Measurements from ENCODE around the gene ELF1. TPM values are rescaled to one million over a fixed set of nuclear protein-coding genes. Genes with fewer than 3 reads are reported as not detected.

The ELF1 gene
- total RNA-seq, 1 donor from 2014 or later, result 19.2 TPM

DNA sequence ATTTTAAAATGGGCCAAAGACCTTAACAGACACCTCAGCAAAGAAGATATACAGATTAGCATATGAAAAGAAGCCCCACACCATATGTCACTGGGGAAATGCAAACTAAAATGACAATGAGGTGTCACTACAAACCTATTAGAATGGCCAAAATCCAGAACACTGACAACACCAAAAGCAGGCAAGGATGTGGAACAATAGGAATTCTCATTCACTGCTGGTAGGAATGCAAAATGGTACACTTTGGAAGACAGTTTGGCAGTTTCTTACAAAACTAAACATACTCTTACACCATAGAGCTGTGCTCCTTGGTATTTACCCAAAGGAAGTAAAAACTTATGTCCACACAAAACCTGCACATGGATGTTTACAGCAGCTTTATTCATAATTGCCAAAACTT, 23.1 kb downstream of the ELF1 start:
- no peak for DNase-seq (ENCODE audit: low read depth, low spot score)
- Mint-ChIP-seq H3K9me3 (no peaks in the 10 kb centered on the region), H3K27ac (ENCODE audit: unreplicated experiment) (no peak overlapping the region), H3K4me1 (peaks cover 5% of the 10 kb centered on the region), H3K36me3 (ENCODE audit: low read depth) (no peaks in the 10 kb centered on the region), H3K27me3 (ENCODE audit: low read depth) (no peaks in the 10 kb centered on the region), H3K4me3 (no peak overlapping the region)
- TF ChIP-seq, protein P1, sequence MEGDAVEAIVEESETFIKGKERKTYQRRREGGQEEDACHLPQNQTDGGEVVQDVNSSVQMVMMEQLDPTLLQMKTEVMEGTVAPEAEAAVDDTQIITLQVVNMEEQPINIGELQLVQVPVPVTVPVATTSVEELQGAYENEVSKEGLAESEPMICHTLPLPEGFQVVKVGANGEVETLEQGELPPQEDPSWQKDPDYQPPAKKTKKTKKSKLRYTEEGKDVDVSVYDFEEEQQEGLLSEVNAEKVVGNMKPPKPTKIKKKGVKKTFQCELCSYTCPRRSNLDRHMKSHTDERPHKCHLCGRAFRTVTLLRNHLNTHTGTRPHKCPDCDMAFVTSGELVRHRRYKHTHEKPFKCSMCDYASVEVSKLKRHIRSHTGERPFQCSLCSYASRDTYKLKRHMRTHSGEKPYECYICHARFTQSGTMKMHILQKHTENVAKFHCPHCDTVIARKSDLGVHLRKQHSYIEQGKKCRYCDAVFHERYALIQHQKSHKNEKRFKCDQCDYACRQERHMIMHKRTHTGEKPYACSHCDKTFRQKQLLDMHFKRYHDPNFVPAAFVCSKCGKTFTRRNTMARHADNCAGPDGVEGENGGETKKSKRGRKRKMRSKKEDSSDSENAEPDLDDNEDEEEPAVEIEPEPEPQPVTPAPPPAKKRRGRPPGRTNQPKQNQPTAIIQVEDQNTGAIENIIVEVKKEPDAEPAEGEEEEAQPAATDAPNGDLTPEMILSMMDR (conservative IDR thresholded peaks at IDR 0.05), result no peak

DNA sequence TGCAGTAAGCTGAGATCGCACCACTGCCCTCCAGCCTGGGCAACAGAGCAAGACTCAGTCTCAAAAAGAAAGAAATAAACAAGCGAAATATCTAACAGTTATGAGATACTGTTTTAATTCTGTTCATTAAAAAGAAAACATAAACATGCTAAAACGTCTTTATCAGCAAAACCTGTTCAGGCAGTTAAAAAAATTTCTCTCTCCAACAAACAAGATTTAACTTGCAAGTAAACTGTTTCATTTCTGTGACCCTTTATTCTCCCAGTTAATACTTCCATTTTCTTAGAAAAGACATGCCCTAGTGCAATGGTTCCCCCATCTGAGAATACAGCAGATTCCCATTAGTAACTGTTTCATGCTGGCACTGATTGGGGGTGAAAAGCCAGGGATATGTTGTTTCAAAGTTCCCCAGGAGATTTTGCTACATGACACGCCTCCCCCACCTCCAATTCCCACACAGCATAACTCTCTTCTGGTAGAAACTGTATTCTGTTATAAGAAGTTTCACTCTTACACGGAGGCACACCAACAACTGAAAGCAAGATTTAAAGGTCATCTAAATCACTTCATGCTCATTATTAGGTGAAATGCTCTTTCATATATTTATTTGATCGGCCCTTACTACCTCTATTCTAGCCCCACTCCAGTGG, 24.4 kb downstream of the ELF1 start:
- H3K27ac Mint-ChIP-seq (ENCODE audit: unreplicated experiment), result peak overlapping the region; percentile 35
- no peaks in the 10 kb centered on the region for H3K36me3 Mint-ChIP-seq (ENCODE audit: low read depth)
- no peak overlapping the region for H3K4me3 Mint-ChIP-seq
- DNase-seq (ENCODE audit: low read depth, low spot score), result no peak
- no peaks in the 10 kb centered on the region for H3K27me3 Mint-ChIP-seq (ENCODE audit: low read depth)
- H3K4me1 Mint-ChIP-seq, result peaks cover 5% of the 10 kb centered on the region
- TF ChIP-seq, protein P1 (conservative IDR thresholded peaks at IDR 0.05), result no peak
- H3K9me3 Mint-ChIP-seq, result no peaks in the 10 kb centered on the region

DNA sequence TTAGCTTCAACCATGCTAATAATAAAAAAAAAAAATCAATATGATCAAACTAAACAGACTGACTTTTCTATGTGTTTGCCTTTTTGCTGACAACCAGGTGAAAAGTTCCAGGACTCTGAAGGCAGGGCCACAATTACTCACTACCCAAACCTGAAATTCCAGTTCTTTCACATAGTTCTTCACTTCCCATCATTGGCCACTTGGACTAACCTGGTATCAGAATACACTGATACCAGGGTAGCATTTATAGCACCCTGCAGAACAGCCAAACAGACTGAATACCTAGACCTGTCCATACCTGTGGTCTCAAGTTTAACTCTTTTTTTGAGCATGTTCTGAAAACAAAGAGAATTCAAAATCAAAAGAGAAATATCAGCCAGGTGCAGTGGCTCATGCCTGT, 25.1 kb downstream of the ELF1 start:
- DNase-seq (ENCODE audit: low read depth, low spot score), result no peak
- TF ChIP-seq, protein P1 (conservative IDR thresholded peaks at IDR 0.05), result peak; percentile 35
- Mint-ChIP-seq H3K4me1 (peaks cover 5% of the 10 kb centered on the region), H3K27me3 (ENCODE audit: low read depth) (no peaks in the 10 kb centered on the region), H3K4me3 (no peak overlapping the region), H3K27ac (ENCODE audit: unreplicated experiment) (no peak overlapping the region), H3K36me3 (ENCODE audit: low read depth) (no peaks in the 10 kb centered on the region), H3K9me3 (no peaks in the 10 kb centered on the region)

DNA sequence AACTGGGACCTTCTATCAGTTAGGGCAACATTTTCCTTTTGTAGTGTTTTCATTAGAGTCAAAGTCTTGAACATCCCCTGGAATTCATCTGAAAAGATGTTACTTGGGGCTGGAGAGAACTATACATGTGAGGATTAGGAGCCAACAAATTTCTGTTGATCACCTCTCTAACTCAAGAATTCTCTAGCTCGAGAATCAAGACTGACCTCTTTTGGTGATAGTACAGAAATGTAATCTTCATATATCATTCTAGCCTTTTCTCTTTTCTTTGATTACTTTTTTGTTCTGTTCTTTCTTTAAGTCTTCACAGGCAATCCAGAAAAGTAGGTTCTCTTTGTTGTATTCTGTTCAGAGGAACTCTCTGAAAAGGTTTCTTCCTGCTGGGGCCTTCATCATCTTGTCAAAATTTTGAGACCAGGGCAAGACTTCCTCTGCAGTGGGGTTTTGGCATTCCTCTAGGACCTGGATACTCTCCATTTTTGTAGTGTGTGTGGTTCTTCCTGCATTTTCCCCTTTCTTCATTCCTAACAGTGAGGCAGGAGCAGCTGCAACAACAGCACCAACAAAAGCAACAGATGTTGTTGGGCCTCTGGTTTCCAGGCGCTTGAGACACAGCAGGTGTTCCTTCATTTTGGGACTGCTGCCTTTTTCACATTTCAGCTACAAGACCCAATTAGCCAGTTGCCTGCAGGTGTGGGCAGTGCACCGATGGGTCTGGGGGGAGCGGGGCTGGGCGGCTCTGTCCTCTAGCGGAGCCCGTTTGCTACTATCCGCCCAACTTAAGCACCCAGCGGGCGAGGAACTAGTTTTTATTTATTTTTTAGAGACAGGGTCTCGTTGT, 26.2 kb downstream of the ELF1 start:
- Mint-ChIP-seq H3K9me3 (no peaks in the 10 kb centered on the region), H3K4me1 (peaks cover 5% of the 10 kb centered on the region), H3K27me3 (ENCODE audit: low read depth) (no peaks in the 10 kb centered on the region), H3K36me3 (ENCODE audit: low read depth) (no peaks in the 10 kb centered on the region), H3K27ac (ENCODE audit: unreplicated experiment) (peak overlapping the region; percentile 15), H3K4me3 (no peak overlapping the region)
- no peak for DNase-seq (ENCODE audit: low read depth, low spot score)
- TF ChIP-seq, protein P1 (conservative IDR thresholded peaks at IDR 0.05), result no peak

DNA sequence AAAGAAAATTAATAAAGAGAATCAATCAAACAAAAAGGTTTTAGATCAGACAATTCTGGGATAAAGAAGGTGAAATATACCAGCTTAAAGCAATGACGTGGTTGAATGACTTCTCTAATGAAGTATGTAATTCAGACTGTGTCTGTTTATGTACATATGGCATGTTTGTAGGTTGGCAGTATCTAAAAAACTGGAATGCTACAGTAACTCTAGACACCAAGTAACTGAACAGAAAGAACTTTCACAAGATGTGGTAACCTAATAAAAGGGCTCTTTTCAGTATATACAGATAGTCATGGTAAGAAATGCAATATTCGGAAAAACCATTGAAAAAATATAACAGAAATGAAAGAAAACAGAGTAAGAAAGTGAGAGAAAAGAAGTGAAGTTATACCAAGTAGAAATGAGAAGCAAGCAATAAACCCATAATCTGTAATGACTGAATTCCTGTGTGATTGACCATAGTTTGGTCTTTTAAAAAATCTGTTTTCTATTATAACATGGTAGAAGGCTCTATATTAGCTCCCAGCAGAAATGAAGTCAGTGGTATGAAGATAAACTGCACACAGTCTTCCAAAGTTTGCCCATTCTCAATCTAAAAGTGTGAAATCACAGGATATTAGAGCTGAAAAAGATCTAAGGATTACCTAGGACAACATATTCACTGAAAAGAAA, 31.4 kb downstream of the ELF1 start:
- DNase-seq (ENCODE audit: low read depth, low spot score), result no peak
- no peaks in the 10 kb centered on the region for H3K27me3 Mint-ChIP-seq (ENCODE audit: low read depth)
- H3K27ac Mint-ChIP-seq (ENCODE audit: unreplicated experiment), result no peak overlapping the region
- peaks cover 16% of the 10 kb centered on the region for H3K4me1 Mint-ChIP-seq
- TF ChIP-seq, protein P1 (conservative IDR thresholded peaks at IDR 0.05), result no peak
- no peaks in the 10 kb centered on the region for H3K9me3 Mint-ChIP-seq
- no peak overlapping the region for H3K4me3 Mint-ChIP-seq
- no peaks in the 10 kb centered on the region for H3K36me3 Mint-ChIP-seq (ENCODE audit: low read depth)

All from neural crest cell (in vitro differentiated cells).